Hematopoietic multipotent progenitor cell treated with erythropoietin and hydrocortisone succinate and interleukin-3 and kit ligand, for 6 days (in vitro differentiated cells): ENCODE data around the gene DNAAF5.

Experiments used
- DNase-seq: peaks from one replicate; pipeline ENCODE4 v3.0.0-alpha.2; 2015

Gene DNAAF5

GRCh38 chr7:770741-771166 is 44.3 kb downstream of the DNAAF5 start:
- DNase-seq = no peak

GRCh38 chr7:771234-772004 is 44.9 kb downstream of the DNAAF5 start:
- DNase-seq = no peak

GRCh38 chr7:772005-772294 is 45.5 kb downstream of the DNAAF5 start:
- no peak for DNase-seq

- DNase-seq = no peak
Measured at GRCh38 chr7:772392-772791, 45.9 kb downstream of the DNAAF5 start.

- DNase-seq = no peak
Measured at GRCh38 chr7:772861-773621, 46.5 kb downstream of the DNAAF5 start.

DNA sequence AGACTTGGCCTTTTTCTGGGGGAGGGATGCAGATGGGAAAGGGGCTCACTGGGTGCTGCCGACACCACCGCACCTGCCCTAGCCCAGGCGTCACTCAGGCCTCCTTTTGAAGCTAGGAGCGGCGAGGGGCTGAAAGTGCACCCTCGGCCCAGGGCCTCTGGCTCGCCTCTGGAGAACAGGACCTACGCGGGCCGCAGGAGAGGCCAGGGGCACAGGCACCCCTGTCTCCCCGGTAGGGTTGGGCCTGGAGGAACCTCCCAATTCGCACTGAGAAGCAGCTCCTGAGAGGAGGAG is 47.1 kb downstream of the DNAAF5 start:
- no peak for DNase-seq

DNA sequence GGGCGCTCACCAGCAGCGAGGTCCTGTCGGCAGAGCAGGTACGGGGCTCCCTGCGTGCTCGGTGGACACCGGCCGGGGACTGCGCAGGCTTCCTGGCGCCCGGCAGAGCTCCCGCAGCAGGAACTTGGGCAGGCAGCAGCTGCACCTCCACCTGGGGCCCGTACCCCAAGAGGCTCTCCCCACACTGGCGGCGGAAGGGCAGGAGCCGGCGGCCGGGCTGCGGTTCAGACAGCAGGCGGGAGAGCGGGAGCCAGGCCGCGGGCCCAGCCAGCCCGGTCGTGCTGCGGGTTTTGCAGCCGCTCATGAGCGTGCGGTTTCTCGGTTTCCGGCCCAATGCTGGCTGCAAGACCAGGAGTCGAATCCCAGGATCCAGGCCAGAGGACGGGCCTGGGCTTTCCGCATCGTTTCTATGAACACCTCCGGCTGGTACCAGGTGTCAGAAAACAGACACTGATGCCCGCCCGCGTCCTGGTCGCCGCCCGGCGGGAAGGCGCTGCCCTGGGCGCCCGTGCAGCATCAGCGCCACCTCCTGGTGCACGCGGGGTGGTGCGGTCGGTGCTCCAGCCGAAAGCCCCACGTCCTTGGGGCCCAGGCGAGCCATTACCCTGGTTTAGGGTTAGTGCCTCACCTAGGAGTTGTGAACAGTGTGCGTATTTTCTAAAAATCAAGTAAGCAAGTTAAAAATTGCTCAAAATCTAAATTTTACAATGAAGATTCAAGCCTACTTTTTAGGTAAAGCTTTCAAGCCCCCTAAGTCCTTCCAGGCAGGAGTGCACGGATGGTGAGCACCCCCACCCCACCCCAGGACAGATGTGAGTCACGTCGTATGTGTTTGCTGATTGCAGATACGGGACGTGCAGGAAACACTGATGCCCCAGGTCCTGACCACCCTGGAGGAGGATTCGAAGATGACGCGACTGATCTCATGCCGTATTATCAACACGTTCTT is 47.9 kb downstream of the DNAAF5 start:
- DNase-seq = peak; percentile 52

GRCh38 chr7:776381-776780 is 49.9 kb downstream of the DNAAF5 start:
- no peak for DNase-seq

GRCh38 chr7:776992-777727 is 50.7 kb downstream of the DNAAF5 start:
- DNase-seq = no peak

DNA sequence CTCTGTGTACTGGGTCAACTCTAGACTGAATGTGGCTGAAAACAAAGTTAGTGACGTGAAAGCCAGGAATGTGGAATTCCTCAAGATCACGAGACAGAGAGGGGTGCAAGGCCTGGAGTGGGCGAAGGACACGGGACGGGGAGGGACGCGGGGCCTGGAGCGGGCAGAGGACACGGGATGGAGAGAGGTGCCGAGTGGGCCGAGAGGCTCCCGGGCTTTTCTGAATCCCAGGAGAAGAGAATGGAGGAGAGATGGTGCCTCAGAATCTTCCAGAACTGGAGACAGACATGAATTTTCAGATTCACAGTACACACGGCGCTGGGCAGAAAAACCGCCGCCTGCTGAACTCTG is 51.2 kb downstream of the DNAAF5 start:
- no peak for DNase-seq

GRCh38 chr7:778271-778967 is 51.9 kb downstream of the DNAAF5 start:
- no peak for DNase-seq

GRCh38 chr7:778968-779451 is 52.5 kb downstream of the DNAAF5 start:
- DNase-seq = no peak

- DNase-seq = no peak
Measured at GRCh38 chr7:779480-779879, 53.0 kb downstream of the DNAAF5 start.

DNA sequence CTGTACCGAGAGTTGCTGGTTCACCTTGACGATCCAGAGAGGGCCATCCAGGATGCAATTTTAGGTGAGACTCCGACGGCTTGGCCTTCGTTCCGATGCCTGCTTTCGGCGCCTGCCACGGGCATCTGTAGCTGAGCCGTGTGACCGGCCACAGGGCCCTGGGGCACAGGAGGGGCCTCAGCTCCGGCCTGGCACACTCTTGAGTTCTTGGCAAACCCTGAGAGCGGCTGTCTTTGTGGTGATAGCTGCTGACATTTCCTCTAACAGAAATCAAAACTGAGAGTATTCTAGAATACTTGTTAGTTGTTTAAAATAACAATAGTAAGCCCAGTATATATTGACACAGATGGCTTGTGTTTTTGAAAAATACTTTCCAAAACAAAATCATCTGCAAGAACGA is 53.6 kb downstream of the DNAAF5 start:
- DNase-seq = no peak

- DNase-seq = no peak
Measured at GRCh38 chr7:780516-780915, 54.0 kb downstream of the DNAAF5 start.

DNA sequence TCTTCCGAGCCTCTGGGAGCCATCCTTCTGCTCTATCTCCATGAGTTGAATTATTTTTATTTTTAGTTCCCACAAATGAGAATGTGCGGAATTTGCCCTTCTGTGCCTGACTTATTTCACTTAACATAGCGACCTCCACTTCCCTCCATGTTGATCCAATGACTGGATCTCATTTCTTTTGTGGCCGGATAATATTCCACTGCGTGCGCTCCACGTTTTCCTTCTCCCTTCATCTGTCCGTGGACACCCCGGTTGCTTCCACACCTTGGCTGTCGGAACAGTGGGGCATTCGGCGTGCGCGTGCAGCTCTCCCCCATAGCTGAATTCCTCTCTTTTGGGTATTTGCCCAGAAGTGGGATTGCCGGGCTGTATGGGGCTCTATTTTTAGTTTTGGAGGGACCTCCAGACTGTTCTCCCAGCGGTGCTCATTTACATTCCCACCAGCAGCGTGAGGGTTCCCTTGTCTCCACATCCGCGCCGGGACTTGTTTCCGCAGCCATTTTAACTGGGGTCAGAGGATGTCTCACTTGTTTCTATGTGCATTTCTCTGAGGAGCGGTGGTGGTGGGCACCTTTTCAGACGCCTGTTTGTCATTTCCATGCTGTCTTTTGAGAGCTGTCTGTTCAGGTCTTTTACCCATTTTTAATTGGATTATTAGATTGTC is 54.8 kb downstream of the DNAAF5 start:
- DNase-seq = no peak

- no peak for DNase-seq
Measured at GRCh38 chr7:781936-782529, 55.5 kb downstream of the DNAAF5 start.

- DNase-seq = no peak
Measured at GRCh38 chr7:782718-783449, 56.4 kb downstream of the DNAAF5 start.

- DNase-seq = no peak
Measured at GRCh38 chr7:783556-784490, 57.3 kb downstream of the DNAAF5 start.
